SW 1271 (cell line): ENCODE results near the gene USP9Y.
"Not testable (repeated sequence)": the region's sequence is repeated elsewhere in the genome, so short reads cannot be mapped to it uniquely, and the experiment has no call there.

ENCODE experiments used
- DNase-seq, 2 experiments: peaks; one replicate each; lab custom pipeline; 2025; lab: John Stamatoyannopoulos, UW

The USP9Y gene, protein sequence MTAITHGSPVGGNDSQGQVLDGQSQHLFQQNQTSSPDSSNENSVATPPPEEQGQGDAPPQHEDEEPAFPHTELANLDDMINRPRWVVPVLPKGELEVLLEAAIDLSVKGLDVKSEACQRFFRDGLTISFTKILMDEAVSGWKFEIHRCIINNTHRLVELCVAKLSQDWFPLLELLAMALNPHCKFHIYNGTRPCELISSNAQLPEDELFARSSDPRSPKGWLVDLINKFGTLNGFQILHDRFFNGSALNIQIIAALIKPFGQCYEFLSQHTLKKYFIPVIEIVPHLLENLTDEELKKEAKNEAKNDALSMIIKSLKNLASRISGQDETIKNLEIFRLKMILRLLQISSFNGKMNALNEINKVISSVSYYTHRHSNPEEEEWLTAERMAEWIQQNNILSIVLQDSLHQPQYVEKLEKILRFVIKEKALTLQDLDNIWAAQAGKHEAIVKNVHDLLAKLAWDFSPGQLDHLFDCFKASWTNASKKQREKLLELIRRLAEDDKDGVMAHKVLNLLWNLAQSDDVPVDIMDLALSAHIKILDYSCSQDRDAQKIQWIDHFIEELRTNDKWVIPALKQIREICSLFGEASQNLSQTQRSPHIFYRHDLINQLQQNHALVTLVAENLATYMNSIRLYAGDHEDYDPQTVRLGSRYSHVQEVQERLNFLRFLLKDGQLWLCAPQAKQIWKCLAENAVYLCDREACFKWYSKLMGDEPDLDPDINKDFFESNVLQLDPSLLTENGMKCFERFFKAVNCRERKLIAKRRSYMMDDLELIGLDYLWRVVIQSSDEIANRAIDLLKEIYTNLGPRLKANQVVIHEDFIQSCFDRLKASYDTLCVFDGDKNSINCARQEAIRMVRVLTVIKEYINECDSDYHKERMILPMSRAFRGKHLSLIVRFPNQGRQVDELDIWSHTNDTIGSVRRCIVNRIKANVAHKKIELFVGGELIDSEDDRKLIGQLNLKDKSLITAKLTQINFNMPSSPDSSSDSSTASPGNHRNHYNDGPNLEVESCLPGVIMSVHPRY (N-terminal part only)

DNA sequence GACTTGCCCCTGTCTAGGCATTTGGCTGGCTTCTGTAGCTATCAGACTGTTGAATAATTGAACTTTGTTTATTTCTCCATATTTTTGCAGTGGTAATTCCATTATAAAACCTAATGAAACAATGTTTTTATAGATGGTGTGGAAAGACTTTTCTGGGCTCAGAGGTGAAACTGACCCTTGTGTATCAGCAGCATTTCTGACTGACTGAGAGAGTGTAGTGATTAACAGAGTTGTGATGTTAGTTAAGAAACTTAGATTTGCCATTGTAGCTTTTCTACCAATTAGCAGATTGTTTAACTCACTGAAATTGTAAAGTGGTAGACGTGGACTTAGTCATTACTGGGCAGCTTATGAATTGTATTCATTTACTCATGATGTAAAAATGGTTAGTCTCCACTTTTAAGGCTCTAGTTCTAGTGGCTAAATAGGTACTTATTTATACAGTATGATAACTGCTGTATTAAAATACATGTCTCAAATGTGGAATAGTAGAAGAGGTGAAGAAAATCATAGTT is at the start of gene USP9Y:
Gene USP9Y, plus strand, starts transcription at position 51 of the 515 bp plus-strand sequence. CDS start 8,217 bp downstream, outside the sequence.
- DNase-seq, result no peak

DNA sequence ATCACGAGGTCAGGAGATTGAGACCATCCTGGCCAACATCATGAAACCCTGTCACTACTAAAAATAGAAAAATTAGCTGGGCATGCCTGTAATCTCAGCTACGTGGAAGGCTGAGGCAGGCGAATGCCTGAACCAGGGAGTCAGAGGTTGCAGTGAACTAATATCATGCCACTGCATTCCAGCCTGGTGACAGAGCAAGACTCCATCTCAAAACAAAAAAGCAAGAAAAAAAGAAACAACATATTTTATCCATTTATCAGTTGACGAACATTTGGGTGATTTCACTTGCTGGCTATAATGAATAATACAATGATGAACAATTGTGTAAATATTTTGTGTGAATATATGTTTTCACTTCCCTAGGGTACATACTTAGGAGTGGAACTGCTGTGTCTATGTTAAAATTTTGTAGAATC is 49.4 kb upstream of the USP9Y start:
- no peak for DNase-seq

DNA sequence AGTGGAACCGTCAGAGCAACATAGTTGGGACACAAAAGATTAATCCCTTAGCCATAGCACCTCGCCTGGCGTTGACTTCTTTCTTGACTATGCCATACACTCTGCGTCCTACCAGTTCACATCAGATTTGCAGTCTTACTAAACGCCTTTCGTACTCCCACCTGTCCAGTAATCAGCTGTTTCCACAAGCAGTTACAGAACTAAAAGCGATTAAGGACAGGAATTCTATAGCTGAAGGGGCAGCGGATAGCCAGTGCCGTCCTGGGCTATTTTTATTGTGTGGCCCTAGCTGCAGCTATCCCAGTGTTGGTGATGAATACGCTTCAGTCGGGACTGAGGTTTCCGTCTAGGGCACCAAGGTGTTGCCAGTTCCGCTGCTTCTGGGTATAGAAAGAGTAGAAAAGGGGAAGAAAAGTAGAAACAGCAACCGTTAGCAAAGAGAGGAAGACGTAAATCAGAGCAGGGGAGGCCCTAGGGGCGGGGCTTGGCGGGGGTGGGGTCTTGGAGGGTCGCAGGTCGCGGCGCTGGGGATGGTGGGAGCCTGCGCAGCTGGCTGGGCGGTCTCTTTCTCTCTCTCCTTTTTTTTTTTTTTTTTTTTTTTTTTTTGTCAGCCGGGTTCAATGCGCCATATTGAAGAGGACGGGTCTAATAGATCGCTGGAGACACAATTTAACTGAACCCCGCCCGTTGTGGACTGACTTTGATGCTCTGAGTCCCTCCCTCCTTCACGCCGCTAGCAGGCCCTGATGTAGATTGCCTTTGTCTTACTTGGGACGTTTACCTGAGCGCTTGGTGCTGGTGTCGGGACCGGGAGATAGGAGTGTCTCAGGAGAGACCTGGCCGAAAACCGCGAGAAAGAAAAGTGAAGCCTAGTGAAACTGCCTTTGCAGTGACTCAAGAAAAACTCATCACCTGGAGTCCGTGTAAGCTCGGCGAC is 39.0 kb upstream of the USP9Y start:
- no peak for DNase-seq

DNA sequence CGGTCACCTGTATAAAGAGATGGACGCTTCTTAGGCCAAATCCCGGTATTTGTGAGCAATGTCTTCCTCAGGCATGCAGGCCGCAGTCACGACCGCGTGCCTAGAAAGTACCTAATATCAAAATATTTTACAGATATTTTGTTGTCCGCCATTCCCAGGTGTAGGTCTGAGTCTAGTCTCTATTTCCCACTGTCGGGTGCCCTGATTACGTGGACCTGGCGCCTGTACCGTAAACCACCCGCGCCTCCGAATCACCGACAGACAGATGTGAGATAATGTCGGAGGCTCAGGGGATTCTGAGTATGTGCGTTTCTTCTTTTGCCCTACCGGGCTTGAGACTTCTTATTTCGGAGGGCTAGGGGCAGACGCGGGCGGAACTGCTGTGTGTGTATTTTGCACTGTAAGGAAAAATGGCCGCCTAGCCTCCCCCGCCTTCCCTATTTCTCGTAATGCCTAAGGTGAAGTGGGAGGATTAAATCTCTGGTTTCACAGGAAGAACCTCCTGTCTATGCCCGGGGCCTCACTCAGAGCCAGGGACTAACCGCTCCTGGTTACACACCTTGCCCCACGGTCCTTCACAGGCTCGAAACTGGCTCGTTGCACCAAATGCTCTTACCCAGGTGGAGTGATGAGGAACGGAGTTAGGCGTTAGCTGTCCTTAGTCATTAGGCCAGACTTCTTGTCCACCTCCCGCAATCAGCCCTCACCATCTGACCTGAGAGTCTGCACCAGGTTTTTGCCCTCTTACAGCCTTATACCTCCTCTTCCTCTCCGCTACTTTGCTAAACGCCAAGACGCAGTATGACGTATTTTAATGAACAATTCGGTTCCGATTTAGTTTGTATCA is 38.1 kb upstream of the USP9Y start:
- no peak for DNase-seq

DNA sequence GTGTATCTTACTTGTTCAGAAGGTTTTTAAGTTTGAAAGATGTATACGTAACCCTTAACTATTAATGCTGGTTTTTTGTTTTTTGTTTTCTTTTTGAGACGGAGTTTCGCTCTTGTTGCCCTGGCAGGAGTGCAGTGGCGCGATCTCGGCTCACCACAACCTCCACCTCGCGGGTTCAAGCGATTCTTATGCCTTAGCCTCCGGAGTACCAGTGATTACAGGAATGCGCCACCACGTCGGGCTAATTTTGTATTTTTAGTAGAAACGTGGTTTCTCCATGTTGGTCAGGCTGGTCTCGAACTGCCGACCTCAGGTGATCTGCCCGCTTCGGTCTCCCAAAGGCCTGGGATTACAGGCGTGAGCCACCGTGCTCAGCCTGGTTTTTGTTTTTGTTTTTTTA is 37.2 kb upstream of the USP9Y start:
- DNase-seq, result not testable (repeated sequence)

DNA sequence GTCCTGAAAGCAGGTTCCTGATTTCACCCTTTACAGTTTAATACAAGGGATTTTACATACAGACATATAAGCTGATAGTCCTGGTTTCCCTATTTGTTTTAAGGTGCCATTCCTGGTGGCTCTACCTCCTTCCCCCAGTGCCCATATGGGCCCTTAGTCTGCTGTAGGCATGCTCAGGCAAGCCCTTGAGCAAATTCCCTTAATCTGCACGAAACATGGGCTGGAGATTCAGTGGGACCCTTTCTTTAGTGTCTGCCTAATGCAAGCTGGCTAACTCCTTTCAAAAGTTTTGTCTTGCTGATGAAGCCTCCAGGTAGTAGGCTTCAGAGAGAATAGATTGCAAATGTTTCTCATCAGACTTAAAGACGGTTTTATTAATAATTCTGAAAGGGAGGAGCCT is 22.9 kb upstream of the USP9Y start:
- no peak for DNase-seq

DNA sequence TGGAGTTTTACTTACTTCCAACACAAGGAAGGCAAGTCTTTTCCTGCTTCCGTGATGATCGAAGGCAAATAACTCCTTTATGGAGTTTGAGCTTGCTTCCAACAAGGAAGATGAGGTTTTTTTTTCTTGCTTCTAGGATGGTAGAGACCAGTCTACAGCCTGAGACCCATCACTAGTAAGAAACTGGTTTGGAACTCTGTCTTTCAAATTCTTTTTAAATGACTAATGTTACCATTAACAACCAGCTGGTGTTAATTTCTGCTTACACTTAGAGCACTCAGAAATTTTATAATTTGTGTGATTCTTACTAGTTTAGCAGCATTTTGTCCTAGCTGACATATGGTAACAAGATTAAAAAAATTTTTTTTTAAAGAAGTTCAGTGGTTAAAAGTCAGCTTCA is 19.5 kb upstream of the USP9Y start:
- DNase-seq, result no peak

DNA sequence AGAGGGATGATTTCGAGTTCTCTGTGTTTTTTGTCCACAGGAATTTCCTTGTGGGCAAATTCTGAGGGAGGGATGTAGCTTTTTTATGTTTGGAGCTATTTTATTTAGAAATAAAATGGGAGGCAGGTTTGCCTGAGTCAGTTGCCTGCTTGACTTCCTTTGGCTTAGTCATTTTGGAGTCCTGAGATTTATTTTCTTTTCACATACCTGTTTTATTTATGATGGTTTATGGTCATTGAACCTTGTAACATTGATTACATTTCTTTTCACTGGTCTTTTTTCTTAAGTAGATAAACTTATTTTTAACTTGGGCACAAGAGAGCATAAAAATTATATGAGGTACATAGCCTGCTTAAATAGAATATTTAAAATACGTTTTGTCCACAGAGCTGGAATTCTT is 12.7 kb upstream of the USP9Y start:
- no peak for DNase-seq

DNA sequence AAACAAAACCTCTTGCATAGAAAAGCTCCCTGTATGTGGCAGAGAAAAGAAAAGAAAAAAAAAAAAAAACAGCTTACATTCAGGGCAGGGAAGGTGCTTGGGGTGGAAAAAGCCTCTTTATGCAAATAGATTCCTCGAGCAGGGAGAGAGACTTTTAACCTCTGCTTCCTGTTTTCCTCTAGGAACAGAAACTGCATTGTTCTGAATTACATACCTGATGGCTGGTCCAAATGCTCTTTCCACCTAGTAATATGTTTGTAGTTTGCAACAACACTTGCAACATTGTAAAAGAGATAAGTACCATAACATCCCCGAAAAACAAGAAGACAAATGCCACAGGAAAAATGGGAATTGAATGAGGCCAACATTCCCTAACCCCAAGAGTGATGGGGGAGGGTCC is 944 bp upstream of the USP9Y start:
- no peak for DNase-seq

DNA sequence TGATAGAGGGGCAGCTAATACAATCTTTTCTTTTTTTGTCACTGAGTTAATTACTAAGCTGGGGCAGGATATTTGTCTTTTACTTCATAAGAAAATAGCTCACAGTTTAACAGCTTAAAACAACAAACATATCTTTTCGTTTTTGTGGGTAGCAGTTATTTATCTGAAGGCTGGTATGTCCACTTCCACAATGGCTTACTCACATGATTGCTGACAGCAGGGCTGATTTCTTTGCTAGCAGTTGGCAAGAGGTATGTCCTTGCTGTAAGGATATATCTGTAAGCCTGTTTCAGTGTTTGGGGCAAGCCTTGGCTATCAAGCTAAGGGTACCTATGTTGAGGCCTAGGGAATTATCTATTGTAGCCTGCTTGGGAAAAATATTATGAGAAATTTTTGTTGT is 1.1 kb downstream of the USP9Y start:
- no peak for DNase-seq

DNA sequence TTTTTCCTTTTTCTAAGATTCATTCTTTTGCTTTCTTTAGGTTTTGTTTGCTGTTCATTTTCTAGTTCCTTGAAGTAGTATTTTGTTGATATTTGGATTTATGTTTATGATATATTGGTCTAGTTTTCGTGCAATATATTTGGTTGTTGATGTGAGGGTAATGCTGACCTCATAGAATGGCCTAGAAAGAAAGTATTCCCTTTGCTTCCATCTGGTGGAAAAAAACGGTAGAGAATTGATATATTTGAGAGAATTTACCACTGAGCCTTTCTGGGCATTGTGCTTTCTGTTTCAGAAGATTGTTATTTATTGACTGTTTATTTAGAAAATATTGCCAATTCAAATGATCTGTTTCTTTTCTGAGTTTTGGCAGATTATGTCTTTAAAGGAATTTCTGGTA is 9.4 kb downstream of the USP9Y start:
- no peak for DNase-seq

DNA sequence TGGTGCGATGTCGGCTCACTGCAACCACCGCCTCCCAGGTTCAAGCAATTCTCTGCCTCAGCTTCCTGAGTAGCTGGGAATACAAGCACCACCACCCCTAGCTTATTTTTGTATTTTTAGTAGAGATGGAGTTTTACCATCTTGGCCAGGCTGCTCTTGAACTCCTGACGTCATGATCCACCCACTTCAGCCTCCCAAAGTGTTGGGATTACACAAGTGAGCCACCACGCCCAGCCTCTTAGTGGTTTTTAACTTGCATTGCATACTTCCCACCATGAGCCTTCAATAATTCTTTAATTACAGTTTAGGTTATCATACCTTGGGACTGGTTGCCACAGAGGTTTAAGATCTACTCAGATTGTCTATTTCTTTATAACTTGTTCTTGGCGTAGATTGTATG is 14.3 kb downstream of the USP9Y start:
- no peak for DNase-seq

DNA sequence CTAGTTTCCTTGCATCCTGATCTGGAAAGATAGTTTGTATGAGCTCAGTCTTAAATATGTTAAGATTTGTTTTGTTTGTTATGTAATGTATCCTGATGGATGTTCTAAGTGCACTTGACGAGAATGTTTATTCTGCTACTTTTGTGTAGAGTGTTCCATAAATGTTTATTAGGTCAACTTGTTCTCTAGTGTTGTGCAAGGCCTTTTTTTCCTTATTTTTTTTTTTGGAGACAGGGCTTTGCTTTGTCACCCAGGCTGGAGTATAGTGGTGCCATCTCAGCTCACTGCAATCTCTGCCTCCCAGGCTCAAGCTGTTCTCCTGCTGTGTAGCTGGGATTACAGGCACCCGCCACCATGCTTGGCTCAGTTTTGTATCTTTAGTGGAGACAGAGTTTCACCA is 28.7 kb downstream of the USP9Y start:
- no peak for DNase-seq

DNA sequence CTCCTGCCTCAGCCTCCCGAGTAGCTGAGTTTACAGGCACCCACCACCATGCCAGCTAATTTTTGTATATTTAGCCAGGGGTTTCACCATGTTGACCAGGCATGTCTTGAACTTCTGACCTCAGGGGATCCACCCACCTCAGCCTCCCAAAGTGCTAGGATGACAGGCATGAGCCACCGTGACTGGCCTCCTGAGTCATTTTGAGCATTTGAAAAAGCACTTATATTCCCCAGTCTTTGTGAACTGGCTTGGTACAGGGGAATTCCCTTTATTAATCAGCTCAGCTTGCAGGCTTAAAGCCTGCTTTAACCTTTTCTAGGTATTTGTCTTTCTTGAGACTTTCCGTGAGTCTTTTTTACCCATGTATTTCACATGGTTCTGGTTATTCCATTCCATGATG is 32.6 kb downstream of the USP9Y start:
- no peak for DNase-seq

DNA sequence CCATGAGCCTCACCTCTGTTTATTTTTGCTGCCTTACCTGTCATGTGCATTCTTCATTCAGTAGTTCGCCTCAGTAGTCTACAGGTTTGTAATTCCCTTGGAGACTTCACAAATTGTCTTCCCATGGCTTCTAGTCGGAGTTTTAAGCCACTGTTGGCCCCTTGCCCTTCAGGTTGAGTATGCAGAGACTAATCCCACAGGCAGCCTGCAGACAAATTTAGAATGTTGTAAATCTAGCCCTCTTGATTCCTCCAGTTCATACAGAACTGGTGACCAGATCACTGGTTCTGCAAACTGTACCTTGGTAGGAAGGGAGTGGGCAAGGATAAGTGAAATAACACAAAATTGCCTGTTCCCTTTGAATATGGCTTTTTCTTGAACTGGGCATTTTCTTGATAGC is 33.0 kb downstream of the USP9Y start:
- no peak for DNase-seq

DNA sequence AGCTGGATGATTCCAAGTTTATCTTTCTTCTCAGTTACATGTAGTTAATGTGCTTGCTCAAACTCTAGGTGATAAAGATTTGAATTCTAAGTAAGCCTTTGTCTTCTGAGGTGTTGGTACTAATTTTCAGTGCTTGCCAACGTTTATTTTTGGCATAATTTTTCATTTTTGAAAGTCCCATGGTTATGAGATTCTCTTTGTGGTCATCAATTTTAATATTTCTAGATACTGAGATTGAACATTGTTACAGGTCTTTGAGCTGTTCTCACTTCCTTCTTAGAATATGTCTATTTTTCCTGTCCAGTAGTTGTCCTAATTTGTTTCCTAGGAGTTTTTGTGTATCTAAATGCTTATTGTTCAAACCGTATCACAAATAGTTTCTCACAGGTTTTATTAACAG is 40.4 kb downstream of the USP9Y start:
- no peak for DNase-seq

DNA sequence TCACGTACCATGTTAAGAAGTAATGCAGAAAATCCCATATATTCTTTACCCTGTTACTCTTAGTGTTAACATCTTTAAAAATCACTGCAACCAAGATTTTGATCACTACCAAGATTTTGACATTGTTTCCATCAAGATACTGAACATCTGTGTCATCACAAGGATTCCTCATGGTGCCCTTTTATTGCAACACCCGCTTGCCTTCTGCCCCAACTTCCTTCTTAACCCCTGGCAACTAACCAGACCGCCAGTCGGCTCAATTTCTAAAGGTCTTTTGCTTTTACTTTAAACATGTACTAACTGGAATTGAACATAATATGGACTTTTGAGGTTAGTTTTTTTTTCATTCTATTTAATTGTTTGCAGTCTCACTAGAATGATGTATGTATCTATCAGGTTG is 41.7 kb downstream of the USP9Y start:
- DNase-seq, result no peak

DNA sequence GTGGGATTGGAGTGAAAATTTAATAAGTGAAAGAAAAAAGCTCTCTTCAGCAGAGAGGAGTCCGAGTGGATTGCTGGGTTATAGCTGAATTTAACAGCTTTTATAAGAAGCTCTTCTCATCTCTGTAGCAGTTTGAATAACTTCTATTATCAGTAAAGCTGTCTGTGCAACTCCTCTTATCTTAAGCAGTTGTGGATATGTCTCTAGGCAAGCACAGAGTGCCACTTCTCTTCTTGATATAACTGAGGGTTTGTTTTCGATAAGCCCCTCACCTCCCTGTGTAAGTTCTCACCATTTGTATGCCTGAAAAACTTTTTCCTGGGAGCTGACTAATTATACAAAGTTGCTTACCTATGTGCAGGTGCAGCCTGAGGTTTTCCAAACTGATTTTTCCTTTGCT is 43.1 kb downstream of the USP9Y start:
- no peak for DNase-seq

DNA sequence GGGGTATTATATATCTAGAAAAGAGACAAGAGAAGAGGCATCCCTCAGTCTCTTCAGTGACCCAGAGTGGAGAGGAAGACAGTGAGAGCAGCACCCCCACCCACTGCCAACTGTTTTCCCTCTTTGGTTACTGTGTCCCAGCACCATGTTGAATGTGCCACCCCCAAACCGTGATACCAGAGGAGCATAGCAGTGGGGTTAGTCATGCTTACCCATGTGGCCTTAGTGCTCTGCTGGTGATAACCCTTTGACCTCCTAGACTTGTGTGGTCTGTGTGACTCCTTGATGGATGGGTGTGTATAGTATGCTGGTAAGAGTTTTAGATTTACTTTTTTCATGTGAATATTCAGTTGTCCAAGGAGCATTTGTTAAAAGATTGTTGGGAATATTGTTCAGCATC is 48.3 kb downstream of the USP9Y start:
- DNase-seq, result no peak

DNA sequence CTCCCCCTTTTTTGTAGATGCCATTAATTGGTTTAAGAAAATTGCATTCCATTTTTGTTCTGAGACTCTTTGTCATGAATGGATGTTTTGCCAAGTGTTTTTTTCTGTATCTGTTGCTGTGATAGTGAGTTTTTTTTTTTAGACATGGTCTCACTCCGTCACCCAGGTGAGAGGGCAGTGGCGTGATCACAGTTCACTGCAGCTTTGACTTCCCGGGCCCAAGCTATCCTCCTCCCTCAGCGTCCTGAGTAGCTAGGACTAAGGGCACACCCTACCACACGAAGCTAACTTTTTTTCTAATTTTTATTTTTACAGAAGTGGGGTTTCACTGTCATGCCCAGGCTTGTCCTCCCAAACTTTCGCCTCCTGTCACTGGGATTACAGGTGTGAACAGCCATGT is 51.8 kb downstream of the USP9Y start:
- no peak for DNase-seq

DNA sequence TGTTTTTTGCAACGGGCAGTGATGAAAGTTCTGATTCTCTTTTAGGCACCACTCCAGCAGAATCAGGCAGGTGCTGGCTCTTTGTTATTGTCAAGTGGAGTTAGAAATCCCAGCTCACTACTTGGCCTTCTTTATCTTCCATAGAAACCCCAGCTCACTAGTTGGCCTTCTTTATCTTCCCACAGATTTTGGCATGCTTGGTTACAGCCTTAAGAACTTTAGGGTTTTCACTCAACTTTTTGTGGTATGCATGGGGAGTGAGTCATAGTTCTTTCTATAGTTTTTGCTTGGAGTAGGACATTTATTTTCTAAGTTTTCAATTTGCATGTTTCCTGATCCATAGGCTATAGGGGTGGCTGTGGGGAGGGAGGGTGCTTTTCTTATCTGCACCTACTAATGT is 55.0 kb downstream of the USP9Y start:
- DNase-seq, result no peak
